Gastrocnemius medialis (tissue), 4 donors: ENCODE data around the gene PAPPA. TPM values are rescaled to one million over a fixed set of nuclear protein-coding genes. Genes with fewer than 3 reads are reported as not detected.

Experiments used
- ATAC-seq, 2 donors: fragments of 150-250 bp; one replicate each; pipeline ENCODE4 v1.9.1; 2016
- DNase-seq, 2 donors: peaks; one replicate each; pipeline ENCODE4 v3.0.0-alpha.2; 2019
- H3K27ac ChIP-seq, 4 donors: fragments of 200-600 bp; sonication (generic); 1 replicate in 1 of 4; 2 replicates in 3 of 4; pipeline ENCODE4 v1.5.1; 2016 to 2018; ENCODE audit warnings: mild to moderate bottlenecking in 2 of 4, moderate library complexity in 1 of 4
- H3K27me3 ChIP-seq, 3 donors: fragments of 200-600 bp; sonication (generic) in 2 of 3; 1 replicate in 1 of 3; 2 replicates in 2 of 3; pipeline versions ENCODE4 v1.5.1 to v1.6.0; 2016 to 2019; ENCODE audit warnings: mild to moderate bottlenecking in 1 of 3, moderate library complexity in 1 of 3
- H3K36me3 ChIP-seq, 2 donors: fragments of 200-600 bp; sonication (generic) in 1 of 2; one replicate each; pipeline ENCODE4 v1.5.1; 2017 to 2018
- H3K4me1 ChIP-seq, 2 donors: fragments of 200-600 bp; sonication (generic) in 1 of 2; one replicate each; pipeline ENCODE4 v1.5.1; 2016 to 2017; ENCODE audit warnings: mild to moderate bottlenecking in 2 of 2
- H3K4me3 ChIP-seq, 4 donors: fragments of 200-600 bp; sonication (generic) in 3 of 4; 1 replicate in 1 of 4; 2 replicates in 3 of 4; pipeline ENCODE4 v1.5.1; 2016 to 2019; ENCODE audit warnings: mild to moderate bottlenecking in 2 of 4
- H3K9me3 ChIP-seq, 3 donors: fragments of 200-600 bp; sonication (generic) in 2 of 3; 1 replicate in 1 of 3; 2 replicates in 2 of 3; pipeline ENCODE4 v1.5.1; 2016 to 2019
- POLR2A ChIP-seq, 2 donors: fragments of 450-650 bp; IDR thresholded peaks; one replicate each; pipeline ENCODE4 v1.6.1; 2017; ENCODE audit warnings: antibody characterized with exemption in 2 of 2, mild to moderate bottlenecking in 2 of 2, moderate library complexity in 2 of 2
- in situ Hi-C, 4 donors: fragments of 200-750 bp; cut with MboI; loops; one replicate each; pipeline versions ENCODE4 v1.15.0 to v1.8.0; 2017; ENCODE audit warnings: low sequenced_read_pairs in 4 of 4
- intact Hi-C: fragments of 100-400 bp; cut with DNase I; formaldehyde crosslinking; loops from one replicate; pipeline ENCODE4 v1.15.1; 2023; ENCODE audit warnings: low total_unique reads
- total RNA-seq, 4 donors: library from RNA; depleted of rRNA; stranded (reverse); fragments of >200 nt; gene quantifications; one replicate each; pipeline versions ENCODE4 v1.1.0 to v1.2.3, GENCODE V29; 2016
- TF ChIP-seq, protein P1 (sequence below), 5 experiments: fragments of 450-650 bp in 3 of 5; fragments of 200-600 bp in 2 of 5; sonication (generic) in 2 of 5; IDR thresholded peaks in 4 of 5; conservative IDR thresholded peaks in 1 of 5; 1 replicate in 4 of 5; 2 replicates in 1 of 5; pipeline ENCODE4 v1.5.1; 2016 to 2019; ENCODE audit warnings: antibody characterized with exemption in 5 of 5, mild to moderate bottlenecking in 3 of 5, moderate library complexity in 3 of 5

PAPPA gene
- total RNA-seq, 4 donors from 2014 or later: 0.56 to 2.1 (median 1.4) TPM

DNA sequence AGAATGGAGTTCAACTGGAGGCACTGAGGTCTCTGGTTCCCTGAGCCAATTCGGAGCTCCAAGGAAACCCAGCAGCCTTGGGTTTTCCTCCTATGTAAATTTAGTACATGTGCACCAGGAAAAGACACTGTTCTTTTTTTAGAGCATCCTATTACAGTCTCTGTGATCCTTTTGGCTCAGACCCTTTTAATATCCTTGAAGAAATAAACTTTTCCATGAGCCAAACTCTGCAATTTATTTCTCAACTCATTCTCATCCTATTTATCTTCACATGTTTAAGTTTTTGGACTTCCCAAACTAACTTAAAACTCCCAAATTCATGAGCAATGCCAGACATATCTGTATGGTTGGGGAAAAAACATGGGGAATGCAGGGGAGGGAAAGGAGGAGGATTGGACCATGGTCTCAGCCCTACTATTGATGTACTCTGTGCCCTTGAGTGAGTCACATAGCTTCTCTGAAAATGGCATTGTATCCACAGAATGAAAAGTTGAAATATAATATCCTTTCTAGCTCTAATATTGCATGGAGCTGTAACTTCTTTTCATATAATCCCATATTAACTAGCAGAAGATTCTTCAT is 76.6 kb downstream of the PAPPA start:
- no peaks in the 10 kb centered on the region for H3K36me3 ChIP-seq
- DNase-seq (no peak), ATAC-seq (no peak)
- H3K27ac ChIP-seq: no peak overlapping the region
- H3K4me3 ChIP-seq: no peak overlapping the region
- TF ChIP-seq POLR2A (IDR thresholded peaks at IDR 0.05): no peak
- TF ChIP-seq, protein P1, sequence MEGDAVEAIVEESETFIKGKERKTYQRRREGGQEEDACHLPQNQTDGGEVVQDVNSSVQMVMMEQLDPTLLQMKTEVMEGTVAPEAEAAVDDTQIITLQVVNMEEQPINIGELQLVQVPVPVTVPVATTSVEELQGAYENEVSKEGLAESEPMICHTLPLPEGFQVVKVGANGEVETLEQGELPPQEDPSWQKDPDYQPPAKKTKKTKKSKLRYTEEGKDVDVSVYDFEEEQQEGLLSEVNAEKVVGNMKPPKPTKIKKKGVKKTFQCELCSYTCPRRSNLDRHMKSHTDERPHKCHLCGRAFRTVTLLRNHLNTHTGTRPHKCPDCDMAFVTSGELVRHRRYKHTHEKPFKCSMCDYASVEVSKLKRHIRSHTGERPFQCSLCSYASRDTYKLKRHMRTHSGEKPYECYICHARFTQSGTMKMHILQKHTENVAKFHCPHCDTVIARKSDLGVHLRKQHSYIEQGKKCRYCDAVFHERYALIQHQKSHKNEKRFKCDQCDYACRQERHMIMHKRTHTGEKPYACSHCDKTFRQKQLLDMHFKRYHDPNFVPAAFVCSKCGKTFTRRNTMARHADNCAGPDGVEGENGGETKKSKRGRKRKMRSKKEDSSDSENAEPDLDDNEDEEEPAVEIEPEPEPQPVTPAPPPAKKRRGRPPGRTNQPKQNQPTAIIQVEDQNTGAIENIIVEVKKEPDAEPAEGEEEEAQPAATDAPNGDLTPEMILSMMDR (IDR thresholded peaks at IDR 0.05 in 4 of 5, conservative IDR thresholded peaks at IDR 0.05 in 1 of 5): no peak
- H3K4me1 ChIP-seq: no peaks in the 10 kb centered on the region
- H3K27me3 ChIP-seq: no peaks in the 10 kb centered on the region
- intact Hi-C loops (no loop called here), in situ Hi-C loops (no loop called here)
- H3K9me3 ChIP-seq: no peaks in the 10 kb centered on the region

- no peak overlapping the region for H3K4me3 ChIP-seq
- ATAC-seq (no peak), DNase-seq (no peak)
- H3K27me3 ChIP-seq: no peaks in the 10 kb centered on the region
- TF ChIP-seq, protein P1 (IDR thresholded peaks at IDR 0.05 in 4 of 5, conservative IDR thresholded peaks at IDR 0.05 in 1 of 5): no peak
- no peak for TF ChIP-seq POLR2A (IDR thresholded peaks at IDR 0.05)
- H3K4me1 ChIP-seq: no peaks in the 10 kb centered on the region
- intact Hi-C loops: no loop called here
- no peaks in the 10 kb centered on the region for H3K9me3 ChIP-seq
- no peak overlapping the region for H3K27ac ChIP-seq
- H3K36me3 ChIP-seq: no peaks in the 10 kb centered on the region
- in situ Hi-C loops: no loop called here
Measured at GRCh38 chr9:116232424-116233159, 79.0 kb downstream of the PAPPA start.

- no peak for DNase-seq
- intact Hi-C loops (no loop called here), in situ Hi-C loops (no loop called here)
- Histone ChIP-seq H3K27ac (no peak overlapping the region), H3K36me3 (no peaks in the 10 kb centered on the region), H3K4me3 (no peak overlapping the region), H3K27me3 (no peaks in the 10 kb centered on the region), H3K4me1 (no peaks in the 10 kb centered on the region), H3K9me3 (no peaks in the 10 kb centered on the region)
- TF ChIP-seq POLR2A (IDR thresholded peaks at IDR 0.05): no peak
- TF ChIP-seq, protein P1 (IDR thresholded peaks at IDR 0.05 in 4 of 5, conservative IDR thresholded peaks at IDR 0.05 in 1 of 5): no peak
- no peak for ATAC-seq
Measured at GRCh38 chr9:116233160-116233530, 79.6 kb downstream of the PAPPA start.

- intact Hi-C loops (no loop called here), in situ Hi-C loops (no loop called here)
- DNase-seq (no peak), ATAC-seq (no peak)
- Histone ChIP-seq H3K4me1 (no peaks in the 10 kb centered on the region), H3K9me3 (no peaks in the 10 kb centered on the region), H3K4me3 (no peak overlapping the region), H3K36me3 (no peaks in the 10 kb centered on the region), H3K27me3 (no peaks in the 10 kb centered on the region), H3K27ac (no peak overlapping the region)
- no peak for TF ChIP-seq POLR2A (IDR thresholded peaks at IDR 0.05)
Measured at GRCh38 chr9:116234081-116234480, 80.5 kb downstream of the PAPPA start.

DNA sequence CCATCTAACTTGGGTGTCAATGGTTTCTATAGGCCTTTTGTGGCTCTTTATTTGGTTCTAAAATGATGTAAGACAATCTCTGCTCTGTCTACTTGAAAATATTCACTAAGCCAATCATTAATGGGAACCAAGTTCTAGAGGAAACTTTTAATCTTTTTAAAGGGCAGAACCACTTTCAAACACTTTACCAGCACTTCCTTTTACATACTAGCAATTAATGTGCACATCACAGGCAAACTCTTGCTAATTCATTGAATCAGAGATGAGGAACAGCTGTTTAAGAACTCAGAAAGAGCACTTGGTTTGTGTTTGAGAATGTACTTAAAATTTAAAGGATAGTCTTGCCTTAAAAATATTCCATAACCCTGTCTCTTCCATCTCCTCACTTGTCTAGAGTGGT is 83.4 kb downstream of the PAPPA start:
- intact Hi-C loops: no loop called here
- no peak overlapping the region for H3K27ac ChIP-seq
- ATAC-seq (no peak), DNase-seq (no peak)
- in situ Hi-C loops: no loop called here
- no peaks in the 10 kb centered on the region for H3K4me1 ChIP-seq
- no peaks in the 10 kb centered on the region for H3K9me3 ChIP-seq
- TF ChIP-seq, protein P1 (IDR thresholded peaks at IDR 0.05 in 4 of 5, conservative IDR thresholded peaks at IDR 0.05 in 1 of 5): no peak
- TF ChIP-seq POLR2A (IDR thresholded peaks at IDR 0.05): no peak
- no peak overlapping the region for H3K4me3 ChIP-seq
- no peaks in the 10 kb centered on the region for H3K27me3 ChIP-seq
- no peaks in the 10 kb centered on the region for H3K36me3 ChIP-seq
